ENCODE data around the gene PFDN2.

DNA sequence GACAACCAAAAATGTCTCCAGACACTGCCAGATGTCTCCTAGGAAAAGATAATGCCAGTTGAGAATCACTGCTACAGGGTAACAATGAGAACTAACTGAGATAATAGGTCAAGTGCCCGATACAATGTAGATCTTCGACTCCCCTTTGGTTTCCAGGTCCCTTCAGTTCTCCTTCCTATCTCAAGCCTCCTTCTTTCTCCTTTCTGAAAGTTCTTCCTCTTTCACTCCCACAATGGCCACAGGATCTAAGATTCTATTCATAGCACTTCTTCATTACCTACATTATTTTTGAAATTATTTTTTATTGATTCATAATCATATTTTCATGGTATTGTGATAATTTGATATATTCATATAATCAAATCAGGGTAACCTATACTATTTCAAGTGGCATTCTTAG, 6.3 kb downstream of the PFDN2 start:
- TF ChIP-seq POLR2A (IDR thresholded peaks at IDR 0.05), result no peak
- no peak for TF ChIP-seq CTCF (IDR thresholded peaks at IDR 0.05)

All from heart left ventricle (tissue), 13 donors.